GM23338 (cell line): ENCODE measurements around the gene NRIP3. TPM values are rescaled to one million over a fixed set of nuclear protein-coding genes. Genes with fewer than 3 reads are reported as not detected.

Experiments
- ATAC-seq: fragments of 200-7000 bp; cut with Tn5 transposase; 3 replicates; pipeline ENCODE4 v1.9.1; 2020
- DNase-seq: peaks from one replicate; pipeline ENCODE4 v3.0.0-alpha.2; 2015; ENCODE audit warnings: low spot score
- H2AFZ ChIP-seq: fragments of 200-600 bp; sonication (generic); 2 replicates; pipeline ENCODE4 v1.8.0; 2016; ENCODE audit warnings: antibody characterized with exemption, mild to moderate bottlenecking, moderate library complexity
- H3F3A ChIP-seq: fragments of 200-600 bp; sonication (generic); replicated peaks from 2 replicates; pipeline ENCODE4 v1.8.0; 2017; ENCODE audit warnings: antibody characterized with exemption, mixed run types, low read depth
- H3K27ac ChIP-seq: fragments of 200-600 bp; sonication (generic); 2 replicates; pipeline ENCODE4 v1.6.1; 2016; ENCODE audit warnings: low read depth
- H3K27me3 ChIP-seq: fragments of 200-600 bp; sonication (generic); 2 replicates; pipeline ENCODE4 v1.8.0; 2016; ENCODE audit warnings: mild to moderate bottlenecking, mixed run types, moderate library complexity; ENCODE audit not compliant: insufficient read depth
- H3K36me3 ChIP-seq: fragments of 200-600 bp; sonication (generic); 2 replicates; pipeline ENCODE4 v1.8.0; 2016; ENCODE audit warnings: mild to moderate bottlenecking; ENCODE audit not compliant: insufficient read depth
- H3K4me1 ChIP-seq: fragments of 200-600 bp; sonication (generic); 2 replicates; pipeline ENCODE4 v1.8.0; 2016; ENCODE audit warnings: mild to moderate bottlenecking, moderate library complexity; ENCODE audit not compliant: insufficient read depth
- H3K4me2 ChIP-seq: fragments of 200-600 bp; sonication (generic); 2 replicates; pipeline ENCODE4 v1.7.1; 2017; ENCODE audit warnings: mixed run types
- H3K4me3 ChIP-seq: fragments of 200-600 bp; sonication (generic); 2 replicates; pipeline ENCODE4 v1.6.1; 2016; ENCODE audit warnings: mixed run types
- H3K79me2 ChIP-seq: fragments of 200-600 bp; sonication (generic); replicated peaks from 2 replicates; pipeline ENCODE4 v1.8.0; 2017; ENCODE audit warnings: mild to moderate bottlenecking; ENCODE audit not compliant: insufficient read depth
- H3K9me2 ChIP-seq: fragments of 200-600 bp; sonication (generic); 2 replicates; pipeline ENCODE4 v1.8.0; 2017; ENCODE audit not compliant: insufficient read depth
- H4K20me1 ChIP-seq: fragments of 200-600 bp; sonication (generic); replicated peaks from 2 replicates; pipeline ENCODE4 v1.8.0; 2017; ENCODE audit warnings: mild to moderate bottlenecking; ENCODE audit not compliant: insufficient read depth
- H3K27ac Mint-ChIP-seq: 2 replicates; pipeline ENCODE4 v1.8.0; 2020; ENCODE audit warnings: inconsistent platforms, mild to moderate bottlenecking, moderate library complexity, mixed read lengths
- H3K27me3 Mint-ChIP-seq: 3 replicates; pipeline ENCODE4 v1.8.0; 2022; ENCODE audit warnings: low read depth, mild to moderate bottlenecking, moderate library complexity, mixed read lengths, inconsistent platforms; ENCODE audit not compliant: insufficient read depth, poor library complexity
- H3K36me3 Mint-ChIP-seq: 3 replicates; pipeline ENCODE4 v1.8.0; 2021; ENCODE audit warnings: low read depth, mild to moderate bottlenecking, inconsistent platforms, moderate library complexity, mixed read lengths
- H3K4me1 Mint-ChIP-seq: 3 replicates; pipeline ENCODE4 v1.8.0; 2020; ENCODE audit warnings: mild to moderate bottlenecking, inconsistent platforms, mixed read lengths
- H3K4me3 Mint-ChIP-seq: 3 replicates; pipeline ENCODE4 v1.8.0; 2021; ENCODE audit warnings: moderate library complexity, mild to moderate bottlenecking, inconsistent platforms, mixed read lengths
- H3K9me3 Mint-ChIP-seq: 3 replicates; pipeline ENCODE4 v1.8.0; 2020; ENCODE audit warnings: moderate library complexity, mild to moderate bottlenecking, inconsistent platforms, mixed read lengths
- CREB1 ChIP-seq: fragments of 250-450 bp; sonication (Bioruptor Pico); IDR thresholded peaks from 2 replicates; pipeline ENCODE4 v1.5.0; 2020; ENCODE audit warnings: low read depth, mild to moderate bottlenecking, moderate library complexity
- CTCF ChIP-seq, 2 experiments: fragments of 200-600 bp in 1 of 2; sonication (generic) in 1 of 2; conservative IDR thresholded peaks; 2 replicates each; pipeline versions ENCODE4 v1.5.1 to v1.6.1; 2016 to 2017; ENCODE audit warnings: antibody characterized with exemption in 2 of 2, low read depth in 2 of 2, mild to moderate bottlenecking in 2 of 2, moderate library complexity in 1 of 2
- EZH2 ChIP-seq: fragments of 200-600 bp; sonication (generic); IDR thresholded peaks from one replicate; pipeline ENCODE4 v1.8.0; 2017; ENCODE audit warnings: antibody characterized with exemption, mild to moderate bottlenecking, low read depth; ENCODE audit not compliant: unreplicated experiment
- EZH2phosphoT487 ChIP-seq: fragments of 200-600 bp; sonication (generic); IDR thresholded peaks from one replicate; pipeline ENCODE4 v1.8.1; 2018; ENCODE audit warnings: antibody characterized with exemption; ENCODE audit not compliant: unreplicated experiment
- JUNB ChIP-seq: IDR thresholded peaks from one replicate; pipeline ENCODE4 v1.6.1; 2016; ENCODE audit warnings: antibody characterized with exemption; ENCODE audit not compliant: unreplicated experiment
- NANOG ChIP-seq: IDR thresholded peaks from 2 replicates; pipeline ENCODE4 v1.6.1; 2016; ENCODE audit warnings: antibody characterized with exemption, borderline replicate concordance
- POLR2AphosphoS5 ChIP-seq: IDR thresholded peaks from 2 replicates; pipeline ENCODE4 v1.6.1; 2016; ENCODE audit warnings: antibody characterized with exemption, low read depth
- STAT1 ChIP-seq: IDR thresholded peaks from one replicate; pipeline ENCODE4 v1.6.1; 2016; ENCODE audit warnings: antibody characterized with exemption; ENCODE audit not compliant: unreplicated experiment
- ZNF114 ChIP-seq: fragments of 250-450 bp; sonication (Bioruptor Pico); IDR thresholded peaks from 2 replicates; pipeline ENCODE4 v1.5.0; 2020; ENCODE audit warnings: mild to moderate bottlenecking, moderate library complexity
- ZNF331 ChIP-seq: fragments of 250-450 bp; sonication (Bioruptor Pico); IDR thresholded peaks from 2 replicates; pipeline ENCODE4 v1.5.0; 2020; ENCODE audit warnings: low read depth, mild to moderate bottlenecking, moderate library complexity
- polyA plus RNA-seq: library from polyadenylated mRNA; unstranded; fragments of >200 nt; fragmentation: Nextera tagmentation; extraction: Ambion mirVana; gene quantifications from 2 replicates; pipeline ENCODE4 v1.2.1, GENCODE V29; 2016
- total RNA-seq: library from RNA; depleted of rRNA; stranded (reverse); fragments of >200 nt; shearing (Covaris generic); gene quantifications from 2 replicates; pipeline ENCODE4 v1.2.3, GENCODE V29; 2014
- TF ChIP-seq, protein P1 (sequence below): IDR thresholded peaks from 2 replicates; pipeline ENCODE4 v1.6.1; 2016; ENCODE audit warnings: antibody characterized with exemption
- TF ChIP-seq, protein P2 (sequence below): IDR thresholded peaks from one replicate; pipeline ENCODE4 v1.6.1; 2018; ENCODE audit warnings: antibody characterized with exemption; ENCODE audit not compliant: unreplicated experiment
- TF ChIP-seq, protein P3 (sequence below): fragments of 250-450 bp; sonication (Bioruptor Pico); IDR thresholded peaks from 2 replicates; pipeline ENCODE4 v1.5.0; 2020; ENCODE audit warnings: mild to moderate bottlenecking, moderate library complexity

NRIP3 gene
- total and polyA plus RNA-seq, 2 experiments from 2014 or later: 3.0 to 7.9 TPM

DNA sequence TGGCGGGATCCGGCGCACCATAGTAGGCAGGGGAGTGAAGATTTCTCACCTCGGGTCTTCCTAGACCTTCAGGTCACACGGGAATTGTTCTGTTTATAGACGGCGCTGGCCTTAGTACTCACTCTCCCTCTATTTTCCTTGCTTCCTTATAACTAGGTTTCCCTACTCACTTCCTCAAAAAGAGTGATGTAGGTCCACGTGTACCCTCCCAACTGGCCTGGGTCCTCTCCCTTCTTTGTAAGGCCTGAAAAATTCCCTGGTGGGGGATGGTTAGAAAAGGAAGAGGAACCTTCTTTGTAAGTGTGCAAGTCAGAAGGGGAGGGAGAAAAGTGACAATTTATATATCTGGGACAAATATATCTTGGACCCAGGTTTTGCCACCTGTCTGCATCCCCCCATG lies 36.6 kb downstream of the NRIP3 start:
- Histone ChIP-seq H3K79me2 (peaks cover 13% of the 10 kb centered on the region), H3K9me2 (no peaks in the 10 kb centered on the region), H2AFZ (no peak overlapping the region), H3K27me3 (no peaks in the 10 kb centered on the region), H3K4me1 (peaks cover 6% of the 10 kb centered on the region; the same call in 1 of the 2 replicates), H3K36me3 (no peaks in the 10 kb centered on the region), H3F3A (peaks cover 14% of the 10 kb centered on the region), H3K4me3 (no peak overlapping the region), H3K27ac (no peak overlapping the region), H4K20me1 (no peaks in the 10 kb centered on the region; the same call in 1 of the 2 replicates), H3K4me2 (no peak overlapping the region)
- no peak overlapping the region for H3K4me3 Mint-ChIP-seq
- ATAC-seq: no peak
- no peak for DNase-seq
- H3K9me3 Mint-ChIP-seq: no peaks in the 10 kb centered on the region
- H3K36me3 Mint-ChIP-seq: no peaks in the 10 kb centered on the region; the same call in 2 of the 3 replicates
- no peak overlapping the region for H3K27ac Mint-ChIP-seq
- H3K4me1 Mint-ChIP-seq: peaks cover 17% of the 10 kb centered on the region
- TF ChIP-seq ZNF331 (CRISPR knock-in tag) (no peak), CREB1 (CRISPR knock-in tag) (no peak), STAT1 (no peak), ZNF114 (CRISPR knock-in tag) (no peak), EZH2phosphoT487 (no peak), POLR2AphosphoS5 (no peak), EZH2 (no peak), NANOG (no peak), CTCF (conservative IDR thresholded peaks at IDR 0.05; ENCODE audit: low read depth in 2 of 2) (no peak), JUNB (no peak)
- TF ChIP-seq, protein P1, sequence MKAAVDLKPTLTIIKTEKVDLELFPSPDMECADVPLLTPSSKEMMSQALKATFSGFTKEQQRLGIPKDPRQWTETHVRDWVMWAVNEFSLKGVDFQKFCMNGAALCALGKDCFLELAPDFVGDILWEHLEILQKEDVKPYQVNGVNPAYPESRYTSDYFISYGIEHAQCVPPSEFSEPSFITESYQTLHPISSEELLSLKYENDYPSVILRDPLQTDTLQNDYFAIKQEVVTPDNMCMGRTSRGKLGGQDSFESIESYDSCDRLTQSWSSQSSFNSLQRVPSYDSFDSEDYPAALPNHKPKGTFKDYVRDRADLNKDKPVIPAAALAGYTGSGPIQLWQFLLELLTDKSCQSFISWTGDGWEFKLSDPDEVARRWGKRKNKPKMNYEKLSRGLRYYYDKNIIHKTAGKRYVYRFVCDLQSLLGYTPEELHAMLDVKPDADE: no peak
- TF ChIP-seq, protein P2, sequence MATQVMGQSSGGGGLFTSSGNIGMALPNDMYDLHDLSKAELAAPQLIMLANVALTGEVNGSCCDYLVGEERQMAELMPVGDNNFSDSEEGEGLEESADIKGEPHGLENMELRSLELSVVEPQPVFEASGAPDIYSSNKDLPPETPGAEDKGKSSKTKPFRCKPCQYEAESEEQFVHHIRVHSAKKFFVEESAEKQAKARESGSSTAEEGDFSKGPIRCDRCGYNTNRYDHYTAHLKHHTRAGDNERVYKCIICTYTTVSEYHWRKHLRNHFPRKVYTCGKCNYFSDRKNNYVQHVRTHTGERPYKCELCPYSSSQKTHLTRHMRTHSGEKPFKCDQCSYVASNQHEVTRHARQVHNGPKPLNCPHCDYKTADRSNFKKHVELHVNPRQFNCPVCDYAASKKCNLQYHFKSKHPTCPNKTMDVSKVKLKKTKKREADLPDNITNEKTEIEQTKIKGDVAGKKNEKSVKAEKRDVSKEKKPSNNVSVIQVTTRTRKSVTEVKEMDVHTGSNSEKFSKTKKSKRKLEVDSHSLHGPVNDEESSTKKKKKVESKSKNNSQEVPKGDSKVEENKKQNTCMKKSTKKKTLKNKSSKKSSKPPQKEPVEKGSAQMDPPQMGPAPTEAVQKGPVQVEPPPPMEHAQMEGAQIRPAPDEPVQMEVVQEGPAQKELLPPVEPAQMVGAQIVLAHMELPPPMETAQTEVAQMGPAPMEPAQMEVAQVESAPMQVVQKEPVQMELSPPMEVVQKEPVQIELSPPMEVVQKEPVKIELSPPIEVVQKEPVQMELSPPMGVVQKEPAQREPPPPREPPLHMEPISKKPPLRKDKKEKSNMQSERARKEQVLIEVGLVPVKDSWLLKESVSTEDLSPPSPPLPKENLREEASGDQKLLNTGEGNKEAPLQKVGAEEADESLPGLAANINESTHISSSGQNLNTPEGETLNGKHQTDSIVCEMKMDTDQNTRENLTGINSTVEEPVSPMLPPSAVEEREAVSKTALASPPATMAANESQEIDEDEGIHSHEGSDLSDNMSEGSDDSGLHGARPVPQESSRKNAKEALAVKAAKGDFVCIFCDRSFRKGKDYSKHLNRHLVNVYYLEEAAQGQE: no peak
- TF ChIP-seq, protein P3, sequence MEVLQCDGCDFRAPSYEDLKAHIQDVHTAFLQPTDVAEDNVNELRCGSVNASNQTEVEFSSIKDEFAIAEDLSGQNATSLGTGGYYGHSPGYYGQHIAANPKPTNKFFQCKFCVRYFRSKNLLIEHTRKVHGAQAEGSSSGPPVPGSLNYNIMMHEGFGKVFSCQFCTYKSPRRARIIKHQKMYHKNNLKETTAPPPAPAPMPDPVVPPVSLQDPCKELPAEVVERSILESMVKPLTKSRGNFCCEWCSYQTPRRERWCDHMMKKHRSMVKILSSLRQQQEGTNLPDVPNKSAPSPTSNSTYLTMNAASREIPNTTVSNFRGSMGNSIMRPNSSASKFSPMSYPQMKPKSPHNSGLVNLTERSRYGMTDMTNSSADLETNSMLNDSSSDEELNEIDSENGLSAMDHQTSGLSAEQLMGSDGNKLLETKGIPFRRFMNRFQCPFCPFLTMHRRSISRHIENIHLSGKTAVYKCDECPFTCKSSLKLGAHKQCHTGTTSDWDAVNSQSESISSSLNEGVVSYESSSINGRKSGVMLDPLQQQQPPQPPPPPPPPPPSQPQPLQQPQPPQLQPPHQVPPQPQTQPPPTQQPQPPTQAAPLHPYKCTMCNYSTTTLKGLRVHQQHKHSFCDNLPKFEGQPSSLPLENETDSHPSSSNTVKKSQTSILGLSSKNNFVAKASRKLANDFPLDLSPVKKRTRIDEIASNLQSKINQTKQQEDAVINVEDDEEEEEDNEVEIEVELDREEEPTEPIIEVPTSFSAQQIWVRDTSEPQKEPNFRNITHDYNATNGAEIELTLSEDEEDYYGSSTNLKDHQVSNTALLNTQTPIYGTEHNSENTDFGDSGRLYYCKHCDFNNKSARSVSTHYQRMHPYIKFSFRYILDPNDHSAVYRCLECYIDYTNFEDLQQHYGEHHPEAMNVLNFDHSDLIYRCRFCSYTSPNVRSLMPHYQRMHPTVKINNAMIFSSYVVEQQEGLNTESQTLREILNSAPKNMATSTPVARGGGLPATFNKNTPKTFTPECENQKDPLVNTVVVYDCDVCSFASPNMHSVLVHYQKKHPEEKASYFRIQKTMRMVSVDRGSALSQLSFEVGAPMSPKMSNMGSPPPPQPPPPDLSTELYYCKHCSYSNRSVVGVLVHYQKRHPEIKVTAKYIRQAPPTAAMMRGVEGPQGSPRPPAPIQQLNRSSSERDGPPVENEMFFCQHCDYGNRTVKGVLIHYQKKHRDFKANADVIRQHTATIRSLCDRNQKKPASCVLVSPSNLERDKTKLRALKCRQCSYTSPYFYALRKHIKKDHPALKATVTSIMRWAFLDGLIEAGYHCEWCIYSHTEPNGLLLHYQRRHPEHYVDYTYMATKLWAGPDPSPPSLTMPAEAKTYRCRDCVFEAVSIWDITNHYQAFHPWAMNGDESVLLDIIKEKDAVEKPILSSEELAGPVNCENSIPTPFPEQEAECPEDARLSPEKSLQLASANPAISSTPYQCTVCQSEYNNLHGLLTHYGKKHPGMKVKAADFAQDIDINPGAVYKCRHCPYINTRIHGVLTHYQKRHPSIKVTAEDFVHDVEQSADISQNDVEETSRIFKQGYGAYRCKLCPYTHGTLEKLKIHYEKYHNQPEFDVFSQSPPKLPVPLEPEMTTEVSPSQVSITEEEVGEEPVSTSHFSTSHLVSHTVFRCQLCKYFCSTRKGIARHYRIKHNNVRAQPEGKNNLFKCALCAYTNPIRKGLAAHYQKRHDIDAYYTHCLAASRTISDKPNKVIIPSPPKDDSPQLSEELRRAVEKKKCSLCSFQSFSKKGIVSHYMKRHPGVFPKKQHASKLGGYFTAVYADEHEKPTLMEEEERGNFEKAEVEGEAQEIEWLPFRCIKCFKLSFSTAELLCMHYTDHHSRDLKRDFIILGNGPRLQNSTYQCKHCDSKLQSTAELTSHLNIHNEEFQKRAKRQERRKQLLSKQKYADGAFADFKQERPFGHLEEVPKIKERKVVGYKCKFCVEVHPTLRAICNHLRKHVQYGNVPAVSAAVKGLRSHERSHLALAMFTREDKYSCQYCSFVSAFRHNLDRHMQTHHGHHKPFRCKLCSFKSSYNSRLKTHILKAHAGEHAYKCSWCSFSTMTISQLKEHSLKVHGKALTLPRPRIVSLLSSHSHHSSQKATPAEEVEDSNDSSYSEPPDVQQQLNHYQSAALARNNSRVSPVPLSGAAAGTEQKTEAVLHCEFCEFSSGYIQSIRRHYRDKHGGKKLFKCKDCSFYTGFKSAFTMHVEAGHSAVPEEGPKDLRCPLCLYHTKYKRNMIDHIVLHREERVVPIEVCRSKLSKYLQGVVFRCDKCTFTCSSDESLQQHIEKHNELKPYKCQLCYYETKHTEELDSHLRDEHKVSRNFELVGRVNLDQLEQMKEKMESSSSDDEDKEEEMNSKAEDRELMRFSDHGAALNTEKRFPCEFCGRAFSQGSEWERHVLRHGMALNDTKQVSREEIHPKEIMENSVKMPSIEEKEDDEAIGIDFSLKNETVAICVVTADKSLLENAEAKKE (CRISPR knock-in tag): no peak
- no peaks in the 10 kb centered on the region for H3K27me3 Mint-ChIP-seq
